NOMO-1 treated with dmso at 0.1 percent for 144 hours (cell line): ENCODE data around the gene RAPGEF5.
"Not testable (repeated sequence)": the region's sequence is repeated elsewhere in the genome, so short reads cannot be mapped to it uniquely, and the experiment has no call there.

Source experiments
- DNase-seq: peaks from one replicate; lab custom pipeline; 2025; ENCODE audit not compliant: unreplicated experiment; lab: John Stamatoyannopoulos, UW

The RAPGEF5 gene

GRCh38 chr7:22094413-22095342 is 262.3 kb downstream of the RAPGEF5 start:
- no peak for DNase-seq

GRCh38 chr7:22093936-22094335 is 263.0 kb downstream of the RAPGEF5 start:
- no peak for DNase-seq

GRCh38 chr7:22093001-22093400 is 264.0 kb downstream of the RAPGEF5 start:
- DNase-seq = no peak

- not testable (repeated sequence) for DNase-seq
These were observed 265.9 kb downstream of the RAPGEF5 start for GRCh38 chr7:22090958-22091525.

- no peak for DNase-seq
These were observed 266.4 kb downstream of the RAPGEF5 start for GRCh38 chr7:22090512-22090911.

- DNase-seq = no peak
These were observed 266.8 kb downstream of the RAPGEF5 start for GRCh38 chr7:22090107-22090506.

GRCh38 chr7:22088827-22089226 is 268.1 kb downstream of the RAPGEF5 start:
- DNase-seq = no peak

GRCh38 chr7:22087861-22088260 is 269.1 kb downstream of the RAPGEF5 start:
- DNase-seq = no peak

- no peak for DNase-seq
These were observed 273.2 kb downstream of the RAPGEF5 start for GRCh38 chr7:22083704-22084240.

GRCh38 chr7:22082886-22083703 is 273.9 kb downstream of the RAPGEF5 start:
- DNase-seq = peak; percentile 75

GRCh38 chr7:22082553-22082885 is 274.4 kb downstream of the RAPGEF5 start:
- DNase-seq = no peak

GRCh38 chr7:22080219-22080618 is 276.7 kb downstream of the RAPGEF5 start:
- DNase-seq = not testable (repeated sequence)

GRCh38 chr7:22078872-22079271 is 278.1 kb downstream of the RAPGEF5 start:
- not testable (repeated sequence) for DNase-seq

GRCh38 chr7:22075561-22075960 is 281.4 kb downstream of the RAPGEF5 start:
- no peak for DNase-seq

GRCh38 chr7:22074897-22075296 is 282.1 kb downstream of the RAPGEF5 start:
- no peak for DNase-seq
